ENCODE results near the gene CELA3A. TPM values are rescaled to one million over a fixed set of nuclear protein-coding genes. Genes with fewer than 3 reads are reported as not detected.
A peak's percentile ranks its signal among the peaks of the same experiment; 100 is the strongest.

Gene CELA3A
- total and polyA plus RNA-seq, 10 of the 15 experiments (the other 5 are each of a cell fraction or from before 2014, with no cell fraction given), result 7.6 TPM; not detected in 9

- TF ChIP-seq, protein P1, sequence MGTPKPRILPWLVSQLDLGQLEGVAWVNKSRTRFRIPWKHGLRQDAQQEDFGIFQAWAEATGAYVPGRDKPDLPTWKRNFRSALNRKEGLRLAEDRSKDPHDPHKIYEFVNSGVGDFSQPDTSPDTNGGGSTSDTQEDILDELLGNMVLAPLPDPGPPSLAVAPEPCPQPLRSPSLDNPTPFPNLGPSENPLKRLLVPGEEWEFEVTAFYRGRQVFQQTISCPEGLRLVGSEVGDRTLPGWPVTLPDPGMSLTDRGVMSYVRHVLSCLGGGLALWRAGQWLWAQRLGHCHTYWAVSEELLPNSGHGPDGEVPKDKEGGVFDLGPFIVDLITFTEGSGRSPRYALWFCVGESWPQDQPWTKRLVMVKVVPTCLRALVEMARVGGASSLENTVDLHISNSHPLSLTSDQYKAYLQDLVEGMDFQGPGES (IDR thresholded peaks at IDR 0.05), result no peak
- TF ChIP-seq NFYB (IDR thresholded peaks at IDR 0.05; ENCODE audit: insufficient read depth, low read depth, low read length) (0 out of 2 replicates have a peak, but pooled peaks have one; percentile 21), TARDBP (IDR thresholded peaks at IDR 0.05; ENCODE audit: borderline replicate concordance) (no peak), BCL11A (IDR thresholded peaks at IDR 0.05; ENCODE audit: low read depth, low read length) (no peak), JUND (IDR thresholded peaks at IDR 0.05; ENCODE audit: low read depth, low read length) (no peak), MTA2 (IDR thresholded peaks at IDR 0.05; ENCODE audit: low read depth) (peak; percentile 49; the same call in 1 of the 2 replicates), SMAD1 (IDR thresholded peaks at IDR 0.05; ENCODE audit: low read depth, partially characterized antibody) (peak; percentile 50), NFXL1 (IDR thresholded peaks at IDR 0.05; ENCODE audit: borderline replicate concordance) (no peak), ETV6 (conservative IDR thresholded peaks at IDR 0.05 in 1 of 2, IDR thresholded peaks at IDR 0.05 in 1 of 2; ENCODE audit: borderline replicate concordance in 1 of 2, low read depth in 1 of 2) (peak in 1 of 2 experiments; percentile 48; a peak in 1 of 4 replicates), CREM (IDR thresholded peaks at IDR 0.05; ENCODE audit: low read depth) (peak; percentile 42; the same call in 1 of the 2 replicates), POLR2AphosphoS2 (IDR thresholded peaks at IDR 0.05; ENCODE audit: low read depth, low read length) (peak; percentile 46; the same call in 1 of the 2 replicates), SUPT20H (IDR thresholded peaks at IDR 0.05; ENCODE audit: borderline replicate concordance, control insufficient read depth, low read depth, low read length) (no peak), MEF2B (IDR thresholded peaks at IDR 0.05; ENCODE audit: partially characterized antibody, poor library complexity, severe bottlenecking) (no peak), E2F4 (IDR thresholded peaks at IDR 0.05; ENCODE audit: low read depth, low read length) (no peak), SPI1 (IDR thresholded peaks at IDR 0.05; ENCODE audit: borderline replicate concordance, insufficient read depth, low read depth, low read length) (peak; percentile 82), ATF7 (IDR thresholded peaks at IDR 0.05; ENCODE audit: low read depth) (peak; percentile 53), RAD51 (IDR thresholded peaks at IDR 0.05) (no peak; the same call in 1 of the 2 replicates), BHLHE40 (IDR thresholded peaks at IDR 0.05; ENCODE audit: borderline replicate concordance in 1 of 2, low read depth in 2 of 2, low read length in 1 of 2) (no peak), NR2C2 (IDR thresholded peaks at IDR 0.05; ENCODE audit: borderline replicate concordance, control insufficient read depth, insufficient read length, low read depth) (no peak), NKRF (conservative IDR thresholded peaks at IDR 0.05) (no peak), POU2F2 (IDR thresholded peaks at IDR 0.05; ENCODE audit: borderline replicate concordance, low read depth, low read length) (0 out of 3 replicates have a peak, but pooled peaks have one; percentile 55), NRF1 (conservative IDR thresholded peaks at IDR 0.05; ENCODE audit: low read depth, low read length) (no peak)
- TF ChIP-seq, protein P2, sequence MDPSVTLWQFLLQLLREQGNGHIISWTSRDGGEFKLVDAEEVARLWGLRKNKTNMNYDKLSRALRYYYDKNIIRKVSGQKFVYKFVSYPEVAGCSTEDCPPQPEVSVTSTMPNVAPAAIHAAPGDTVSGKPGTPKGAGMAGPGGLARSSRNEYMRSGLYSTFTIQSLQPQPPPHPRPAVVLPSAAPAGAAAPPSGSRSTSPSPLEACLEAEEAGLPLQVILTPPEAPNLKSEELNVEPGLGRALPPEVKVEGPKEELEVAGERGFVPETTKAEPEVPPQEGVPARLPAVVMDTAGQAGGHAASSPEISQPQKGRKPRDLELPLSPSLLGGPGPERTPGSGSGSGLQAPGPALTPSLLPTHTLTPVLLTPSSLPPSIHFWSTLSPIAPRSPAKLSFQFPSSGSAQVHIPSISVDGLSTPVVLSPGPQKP (IDR thresholded peaks at IDR 0.05; ENCODE audit: low read depth, low read length), result no peak
Measured at GRCh38 chr1:22039594-22040285, 38.3 kb downstream of the CELA3A start (continued).

Measured in GM12878 (cell line).